H1 (cell line): ENCODE results near the gene LHFPL3. TPM values are rescaled to one million over a fixed set of nuclear protein-coding genes. Genes with fewer than 3 reads are reported as not detected.

Experiments used
- CTCF ChIA-PET: fragments of 300-600 bp; sonication (Branson Sonifier 250); formaldehyde crosslinking; loops from one replicate; lab custom pipeline; 2021; ENCODE audit not compliant: partially characterized antibody; lab: Charles Lee
- POLR2A ChIA-PET: fragments of 300-600 bp; sonication (Branson Sonifier 250); formaldehyde crosslinking; loops from one replicate; lab custom pipeline; 2021; ENCODE audit warnings: inconsistent platforms; ENCODE audit not compliant: partially characterized antibody; lab: Charles Lee
- DNase-seq, 2 experiments: peaks; one replicate each; pipeline versions ENCODE4 v3.0.0 to v3.0.0-alpha.2; 2010 to 2022; ENCODE audit warnings: low spot score in 2 of 2, low read depth in 1 of 2, mixed read lengths in 1 of 2
- FAIRE-seq: peaks from 2 replicates; lab custom pipeline; 2011; peaks lifted over from hg19 to GRCh38; lab: Jason Lieb, UNC
- H2AFZ ChIP-seq: 2 replicates; pipeline ENCODE4 v1.8.1; 2012; ENCODE audit warnings: low read length, inconsistent platforms
- H2AK5ac ChIP-seq: 2 replicates; pipeline ENCODE4 v1.6.1; 2013; ENCODE audit warnings: low read depth, low read length
- H2BK120ac ChIP-seq: replicated peaks from 2 replicates; pipeline ENCODE3; 2013; ENCODE audit warnings: low read depth, low read length, inconsistent platforms
- H2BK12ac ChIP-seq: 2 replicates; pipeline ENCODE4 v1.6.1; 2013; ENCODE audit warnings: low read depth, low read length
- H2BK15ac ChIP-seq: 2 replicates; pipeline ENCODE4 v1.6.1; 2013; ENCODE audit warnings: low read length
- H2BK20ac ChIP-seq: 2 replicates; pipeline ENCODE4 v1.6.1; 2013; ENCODE audit warnings: low read length
- H2BK5ac ChIP-seq: 2 replicates; pipeline ENCODE4 v1.6.1; 2013; ENCODE audit warnings: low read depth, low read length
- H3K14ac ChIP-seq: 2 replicates; pipeline ENCODE4 v1.6.1; 2013; ENCODE audit warnings: inconsistent platforms; ENCODE audit not compliant: insufficient read length
- H3K18ac ChIP-seq: 2 replicates; pipeline ENCODE4 v1.6.1; 2013; ENCODE audit warnings: low read length; ENCODE audit errors: extremely low read depth
- H3K23ac ChIP-seq: 2 replicates; pipeline ENCODE4 v1.6.1; 2013; ENCODE audit warnings: inconsistent platforms; ENCODE audit not compliant: insufficient read length
- H3K23me2 ChIP-seq: 2 replicates; pipeline ENCODE4 v1.6.1; 2013; ENCODE audit warnings: low read depth, low read length
- H3K27ac ChIP-seq: 2 replicates; pipeline ENCODE4 v1.6.1; 2011; ENCODE audit warnings: low read depth, low read length, inconsistent platforms
- H3K27me3 ChIP-seq, 4 experiments: replicated peaks in 1 of 4; 1 replicate in 1 of 4; 2 replicates in 3 of 4; pipeline versions ENCODE4 v1.6.1 to v1.8.1; 2011 to 2013; ENCODE audit warnings: low read length in 3 of 4, mild to moderate bottlenecking in 3 of 4, inconsistent platforms in 2 of 4, mixed read lengths in 2 of 4, moderate library complexity in 1 of 4; ENCODE audit not compliant: control insufficient read depth in 3 of 4, insufficient read depth in 3 of 4; ENCODE audit errors: extremely low read depth in 1 of 4
- H3K36me3 ChIP-seq, 4 experiments: 2 replicates each; pipeline versions ENCODE4 v1.6.1 to v1.8.1; 2011 to 2013; ENCODE audit warnings: mild to moderate bottlenecking in 4 of 4, low read length in 3 of 4, moderate library complexity in 2 of 4, control low read depth in 1 of 4, inconsistent platforms in 1 of 4; ENCODE audit not compliant: insufficient read depth in 4 of 4, control insufficient read depth in 2 of 4
- H3K4ac ChIP-seq: replicated peaks from 2 replicates; pipeline ENCODE3; 2013; ENCODE audit warnings: low read length, low read depth, mixed read lengths, inconsistent platforms; ENCODE audit not compliant: insufficient read length
- H3K4me1 ChIP-seq, 4 experiments: replicated peaks in 1 of 4; 1 replicate in 1 of 4; 2 replicates in 3 of 4; pipeline versions ENCODE4 v1.6.1 to v1.8.1; 2011 to 2013; ENCODE audit warnings: low read length in 3 of 4, inconsistent platforms in 2 of 4, mixed read lengths in 1 of 4; ENCODE audit not compliant: insufficient read depth in 4 of 4, control insufficient read depth in 3 of 4
- H3K4me2 ChIP-seq, 2 experiments: 2 replicates each; pipeline versions ENCODE4 v1.6.1 to v1.8.1; 2011 to 2013; ENCODE audit warnings: low read depth in 2 of 2, low read length in 2 of 2, control low read depth in 1 of 2, inconsistent platforms in 1 of 2, mild to moderate bottlenecking in 1 of 2; ENCODE audit not compliant: insufficient read depth in 1 of 2
- H3K4me3 ChIP-seq, 4 experiments: fragments of 200-600, 300-600 bp in 1 of 4; sonication (generic), shearing (Covaris generic), sonication (Bioruptor Twin) in 1 of 4; 2 replicates each; pipeline versions ENCODE4 v1.5.1 to v1.8.1; 2011 to 2016; ENCODE audit warnings: low read length in 4 of 4, low read depth in 3 of 4, control low read depth in 2 of 4, inconsistent platforms in 2 of 4, mild to moderate bottlenecking in 2 of 4, mixed read lengths in 1 of 4, moderate library complexity in 1 of 4; ENCODE audit not compliant: insufficient read depth in 2 of 4; ENCODE audit errors: extremely low read depth in 1 of 4
- H3K56ac ChIP-seq: replicated peaks from 2 replicates; pipeline ENCODE3; 2013; ENCODE audit warnings: low read depth, mild to moderate bottlenecking, mixed read lengths, low read length, inconsistent platforms; ENCODE audit not compliant: insufficient read length
- H3K79me1 ChIP-seq: 2 replicates; pipeline ENCODE4 v1.6.1; 2013; ENCODE audit warnings: low read depth, low read length, control low read depth
- H3K79me2 ChIP-seq, 2 experiments: 2 replicates each; pipeline versions ENCODE4 v1.6.1 to v1.8.1; 2012 to 2013; ENCODE audit warnings: low read length in 2 of 2, mild to moderate bottlenecking in 2 of 2, inconsistent platforms in 1 of 2; ENCODE audit not compliant: insufficient read depth in 2 of 2, control insufficient read depth in 1 of 2
- H3K9ac ChIP-seq, 4 experiments: replicated peaks in 1 of 4; 1 replicate in 1 of 4; 2 replicates in 3 of 4; pipeline versions ENCODE4 v1.6.1 to v1.8.1; 2011 to 2013; ENCODE audit warnings: low read depth in 3 of 4, low read length in 3 of 4, control low read depth in 2 of 4, mild to moderate bottlenecking in 2 of 4, moderate library complexity in 2 of 4, inconsistent platforms in 1 of 4; ENCODE audit errors: extremely low read depth in 1 of 4
- H3K9me3 ChIP-seq, 2 experiments: 2 replicates each; pipeline versions ENCODE4 v1.6.1 to v1.8.1; 2012 to 2013; ENCODE audit warnings: mild to moderate bottlenecking in 2 of 2, moderate library complexity in 2 of 2, control low read depth in 1 of 2, inconsistent platforms in 1 of 2, low read depth in 1 of 2, low read length in 1 of 2, mixed read lengths in 1 of 2; ENCODE audit not compliant: insufficient read depth in 2 of 2
- H4K20me1 ChIP-seq, 2 experiments: replicated peaks in 1 of 2; 2 replicates each; pipeline versions ENCODE3 to v1.8.1; 2011 to 2013; ENCODE audit warnings: inconsistent platforms in 2 of 2, low read length in 2 of 2, mild to moderate bottlenecking in 1 of 2; ENCODE audit not compliant: insufficient read depth in 2 of 2, control insufficient read depth in 1 of 2
- H4K5ac ChIP-seq: 2 replicates; pipeline ENCODE4 v1.6.1; 2013; ENCODE audit warnings: low read length, low read depth, mixed read lengths, inconsistent platforms; ENCODE audit not compliant: insufficient read length
- H4K8ac ChIP-seq: 2 replicates; pipeline ENCODE4 v1.8.0; 2013; ENCODE audit warnings: mild to moderate bottlenecking, moderate library complexity, low read length, inconsistent platforms; ENCODE audit not compliant: insufficient read depth; ENCODE audit errors: extremely low read depth
- H4K91ac ChIP-seq: replicated peaks from 2 replicates; pipeline ENCODE3; 2013; ENCODE audit warnings: low read length, mixed read lengths, inconsistent platforms; ENCODE audit not compliant: insufficient read length
- CHD2 ChIP-seq: IDR thresholded peaks from 2 replicates; pipeline ENCODE4 v1.6.1; 2012; ENCODE audit warnings: low read length, improper control_type of control experiment
- CREB1 ChIP-seq: IDR thresholded peaks from 2 replicates; pipeline ENCODE4 v1.6.1; 2012; ENCODE audit warnings: inconsistent platforms
- EZH2 ChIP-seq: fragments of 200-600 bp; sonication (generic); IDR thresholded peaks from 2 replicates; pipeline ENCODE4 v1.7.1; 2012; ENCODE audit warnings: low read depth, mild to moderate bottlenecking, moderate library complexity, low read length, inconsistent platforms; ENCODE audit not compliant: severe bottlenecking
- MAFK ChIP-seq: IDR thresholded peaks from 2 replicates; pipeline ENCODE4 v1.6.1; 2012; ENCODE audit warnings: low read depth, mild to moderate bottlenecking, improper control_type of control experiment, low read length
- NRF1 ChIP-seq: IDR thresholded peaks from 2 replicates; pipeline ENCODE4 v1.6.1; 2011; ENCODE audit warnings: mild to moderate bottlenecking, low read depth, low read length, improper control_type of control experiment
- RXRA ChIP-seq: IDR thresholded peaks from 2 replicates; pipeline ENCODE4 v1.6.1; 2011; ENCODE audit warnings: low read depth, mild to moderate bottlenecking, low read length, moderate library complexity; ENCODE audit not compliant: insufficient read depth
- SP2 ChIP-seq: IDR thresholded peaks from 2 replicates; pipeline ENCODE4 v1.6.1; 2012; ENCODE audit warnings: mild to moderate bottlenecking, low read length, inconsistent platforms
- WGBS, 2 experiments: shearing (Covaris generic) in 1 of 2; methylation state at CpG; one replicate each; pipeline versions ENCODE4 v1.1.6 to v1.1.7; 2013 to 2015; ENCODE audit warnings: low lambda C conversion rate in 2 of 2, mixed read lengths in 2 of 2, inconsistent platforms in 1 of 2, low coverage in 1 of 2, missing lambda C conversion rate in 1 of 2; ENCODE audit not compliant: insufficient replicate concordance in 2 of 2, insufficient coverage in 1 of 2, insufficient read length in 1 of 2; ENCODE audit errors: extremely low coverage in 1 of 2, missing lambda C conversion rate in 1 of 2; 5-methylcytosine and 5-hydroxymethylcytosine counted together
- polyA plus RNA-seq, 7 experiments: library from polyadenylated mRNA; depleted of rRNA in 3 of 7; stranded (reverse) in 5 of 7; unstranded in 2 of 7; fragments of >200 nt in 5 of 7; fragments of 200-250 nt in 2 of 7; gene quantifications; 1 replicate in 5 of 7; 2 replicates in 1 of 7; 4 replicates in 1 of 7; pipeline versions ENCODE4 v1.2.1 to v1.2.3, GENCODE V29; 2011 to 2013; ENCODE audit warnings: missing spikeins in 2 of 7, mixed read lengths in 2 of 7
- total RNA-seq: library from RNA; stranded (reverse); fragmentation: NEBNext Ultra II Directional; extraction: Animal tissue kit (Norgen Biotek cat#: 25700); gene quantifications from 2 replicates; pipeline ENCODE4 v1.2.1, GENCODE V29; 2021

The LHFPL3 gene
- total and polyA plus RNA-seq, 2 of the 8 experiments (the other 6 are each of a cell fraction or from before 2014, with no cell fraction given): 0.24 to 0.50 TPM

GRCh38 chr7:104814671-104815400 lies 486.4 kb downstream of the LHFPL3 start:
- Histone ChIP-seq H3K36me3 (no peaks in the 10 kb centered on the region), H3K79me1 (no peaks in the 10 kb centered on the region), H4K91ac (no peak overlapping the region), H3K27me3 (no peaks in the 10 kb centered on the region), H3K4me3 (no peak overlapping the region), H3K18ac (no peak overlapping the region), H3K4me2 (no peak overlapping the region), H2BK5ac (no peak overlapping the region), H2BK12ac (no peak overlapping the region)
- TF ChIP-seq NRF1 (no peak), CHD2 (no peak), EZH2 (no peak), RXRA (no peak), SP2 (no peak), CREB1 (no peak), MAFK (no peak)
- TF ChIP-seq, all 59 proteins: peak for 0
- Histone ChIP-seq H3K79me2 (no peaks in the 10 kb centered on the region), H2AFZ (no peak overlapping the region), H2BK20ac (no peak overlapping the region), H3K4ac (no peak overlapping the region), H2BK120ac (no peak overlapping the region), H3K23ac (no peak overlapping the region), H2AK5ac (no peak overlapping the region), H3K27ac (no peak overlapping the region), H2BK15ac (no peak overlapping the region), H4K5ac (no peak overlapping the region), H3K9ac (no peak overlapping the region), H4K8ac (no peak overlapping the region), H3K4me1 (peaks cover 0 to 4% (median 1%) of the 10 kb centered on the region in 4 experiments; a peak in 1 of 7 replicates), H4K20me1 (no peaks in the 10 kb centered on the region), H3K23me2 (no peaks in the 10 kb centered on the region; the same call in 1 of the 2 replicates), H3K14ac (no peak overlapping the region), H3K56ac (no peak overlapping the region), H3K9me3 (no peaks in the 10 kb centered on the region)
- WGBS, 2 experiments: 95% methylated on average over 15 of the region's 17 CpGs; no CpG with 5 or more reads in 1 of the 2 experiments
- POLR2A ChIA-PET: no interaction called here
- CTCF ChIA-PET: interaction anchor here (0.5 to 4.2 kb wide), 5 partner anchors 20 to 982 kb away, joined by 3 to 19 read pairs (median 5); no protein-coding TSS in a partner anchor
- FAIRE-seq (no peak), DNase-seq (no peak)
